Esophagus muscularis mucosa (tissue), 4 donors: ENCODE data around the gene CCHCR1. TPM values are rescaled to one million over a fixed set of nuclear protein-coding genes. Genes with fewer than 3 reads are reported as not detected.
"Not testable (repeated sequence)": the region's sequence is repeated elsewhere in the genome, so short reads cannot be mapped to it uniquely, and the experiment has no call there.

Source experiments
- DNase-seq: peaks from one replicate; pipeline ENCODE4 v3.0.0-alpha.2; 2017; ENCODE audit errors: extremely low spot score
- H3K27ac ChIP-seq, 4 donors: fragments of 200-600 bp; sonication (generic); replicated peaks in 1 of 4; 1 replicate in 3 of 4; 2 replicates in 1 of 4; pipeline ENCODE4 v1.5.1; 2016 to 2019; ENCODE audit warnings: mild to moderate bottlenecking in 1 of 4
- H3K27me3 ChIP-seq, 4 donors: fragments of 200-600 bp; sonication (generic); one replicate each; pipeline versions ENCODE4 v1.5.1 to v1.6.0; 2016 to 2019
- H3K36me3 ChIP-seq, 4 donors: fragments of 200-600 bp; sonication (generic); one replicate each; pipeline ENCODE4 v1.5.1; 2016 to 2019
- H3K4me1 ChIP-seq, 4 donors: fragments of 200-600 bp; sonication (generic); one replicate each; pipeline ENCODE4 v1.5.1; 2016 to 2019
- H3K4me3 ChIP-seq, 4 donors: fragments of 200-600 bp; sonication (generic); 1 replicate in 2 of 4; 2 replicates in 2 of 4; pipeline ENCODE4 v1.5.1; 2016 to 2019; ENCODE audit warnings: mild to moderate bottlenecking in 4 of 4, moderate library complexity in 1 of 4
- H3K9me3 ChIP-seq, 4 donors: fragments of 200-600 bp; sonication (generic); 1 replicate in 3 of 4; 2 replicates in 1 of 4; pipeline ENCODE4 v1.5.1; 2016 to 2019
- EP300 ChIP-seq: sonication (generic); formaldehyde crosslinking; IDR thresholded peaks from one replicate; pipeline ENCODE4 v1.6.1; 2017; ENCODE audit warnings: antibody characterized with exemption
- POLR2A ChIP-seq: fragments of 450-650 bp; IDR thresholded peaks from one replicate; pipeline ENCODE4 v1.6.1; 2017; ENCODE audit warnings: antibody characterized with exemption, moderate library complexity, mild to moderate bottlenecking, low read depth
- POLR2AphosphoS5 ChIP-seq, 2 donors: sonication (generic); formaldehyde crosslinking; IDR thresholded peaks; one replicate each; pipeline ENCODE4 v1.6.1; 2017; ENCODE audit warnings: antibody characterized with exemption in 2 of 2
- WGBS: methylation state at CpG from one replicate; pipeline ENCODE4 v1.1.5; 2018; 5-methylcytosine and 5-hydroxymethylcytosine counted together
- intact Hi-C: fragments of 100-400 bp; cut with DNase I; formaldehyde crosslinking; loops from one replicate; pipeline ENCODE4 v1.15.1; 2023
- total RNA-seq, 4 donors: library from RNA; depleted of rRNA; stranded (reverse); fragments of >200 nt; gene quantifications; one replicate each; pipeline versions ENCODE4 v1.1.0 to v1.2.1, GENCODE V29; 2016
- TF ChIP-seq, protein P1 (sequence below), 3 experiments: fragments of 200-600 bp in 2 of 3; fragments of 450-650 bp in 1 of 3; sonication (generic) in 2 of 3; IDR thresholded peaks; one replicate each; pipeline ENCODE4 v1.5.1; 2017 to 2019; ENCODE audit warnings: antibody characterized with exemption in 3 of 3, mild to moderate bottlenecking in 2 of 3, moderate library complexity in 1 of 3

CCHCR1 gene
- total RNA-seq, 4 donors from 2014 or later = 5.8 to 11.6 (median 9.4) TPM

DNA sequence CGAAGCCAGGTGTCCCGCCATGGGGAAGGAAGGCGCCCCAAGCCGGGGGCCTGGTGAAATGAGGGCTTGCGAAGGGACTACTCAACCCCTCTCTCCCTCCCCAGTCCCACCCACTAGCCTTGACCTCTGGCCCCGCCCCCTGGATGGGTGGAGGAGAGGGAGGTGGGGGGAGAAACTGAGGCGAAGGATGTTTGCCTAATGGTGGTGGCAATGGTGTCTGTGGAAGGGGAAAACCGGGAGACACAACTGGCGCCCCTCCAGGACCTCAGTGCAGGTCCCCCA is 12.9 kb upstream of the CCHCR1 start, which contains the start of gene POU5F1:
TSS of gene POU5F1 (minus strand) at position 83 of the 282 bp plus-strand sequence. CDS start at position 21, 62 bp downstream.
- no peak within 1 kb of the TSS for H3K4me3 ChIP-seq
- peaks cover 0 to 4% (median 0%) of the 10 kb centered on the region in 4 donors for H3K4me1 ChIP-seq
- DNase-seq = no peak
- H3K36me3 ChIP-seq = no peaks in the 10 kb centered on the region
- intact Hi-C loops = no loop called here
- H3K27ac ChIP-seq = no peak within 1 kb of the TSS
- H3K9me3 ChIP-seq = no peaks in the 10 kb centered on the region
- peaks cover 0 to 8% (median 0%) of the 10 kb centered on the region in 4 donors for H3K27me3 ChIP-seq
- TF ChIP-seq EP300 (no peak), POLR2A (no peak), POLR2AphosphoS5 (IDR thresholded peaks at IDR 0.05) (no peak)
- TF ChIP-seq, protein P1, sequence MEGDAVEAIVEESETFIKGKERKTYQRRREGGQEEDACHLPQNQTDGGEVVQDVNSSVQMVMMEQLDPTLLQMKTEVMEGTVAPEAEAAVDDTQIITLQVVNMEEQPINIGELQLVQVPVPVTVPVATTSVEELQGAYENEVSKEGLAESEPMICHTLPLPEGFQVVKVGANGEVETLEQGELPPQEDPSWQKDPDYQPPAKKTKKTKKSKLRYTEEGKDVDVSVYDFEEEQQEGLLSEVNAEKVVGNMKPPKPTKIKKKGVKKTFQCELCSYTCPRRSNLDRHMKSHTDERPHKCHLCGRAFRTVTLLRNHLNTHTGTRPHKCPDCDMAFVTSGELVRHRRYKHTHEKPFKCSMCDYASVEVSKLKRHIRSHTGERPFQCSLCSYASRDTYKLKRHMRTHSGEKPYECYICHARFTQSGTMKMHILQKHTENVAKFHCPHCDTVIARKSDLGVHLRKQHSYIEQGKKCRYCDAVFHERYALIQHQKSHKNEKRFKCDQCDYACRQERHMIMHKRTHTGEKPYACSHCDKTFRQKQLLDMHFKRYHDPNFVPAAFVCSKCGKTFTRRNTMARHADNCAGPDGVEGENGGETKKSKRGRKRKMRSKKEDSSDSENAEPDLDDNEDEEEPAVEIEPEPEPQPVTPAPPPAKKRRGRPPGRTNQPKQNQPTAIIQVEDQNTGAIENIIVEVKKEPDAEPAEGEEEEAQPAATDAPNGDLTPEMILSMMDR (IDR thresholded peaks at IDR 0.05) = no peak
- 67% methylated on average over 5 of the region's 9 CpGs for WGBS

DNA sequence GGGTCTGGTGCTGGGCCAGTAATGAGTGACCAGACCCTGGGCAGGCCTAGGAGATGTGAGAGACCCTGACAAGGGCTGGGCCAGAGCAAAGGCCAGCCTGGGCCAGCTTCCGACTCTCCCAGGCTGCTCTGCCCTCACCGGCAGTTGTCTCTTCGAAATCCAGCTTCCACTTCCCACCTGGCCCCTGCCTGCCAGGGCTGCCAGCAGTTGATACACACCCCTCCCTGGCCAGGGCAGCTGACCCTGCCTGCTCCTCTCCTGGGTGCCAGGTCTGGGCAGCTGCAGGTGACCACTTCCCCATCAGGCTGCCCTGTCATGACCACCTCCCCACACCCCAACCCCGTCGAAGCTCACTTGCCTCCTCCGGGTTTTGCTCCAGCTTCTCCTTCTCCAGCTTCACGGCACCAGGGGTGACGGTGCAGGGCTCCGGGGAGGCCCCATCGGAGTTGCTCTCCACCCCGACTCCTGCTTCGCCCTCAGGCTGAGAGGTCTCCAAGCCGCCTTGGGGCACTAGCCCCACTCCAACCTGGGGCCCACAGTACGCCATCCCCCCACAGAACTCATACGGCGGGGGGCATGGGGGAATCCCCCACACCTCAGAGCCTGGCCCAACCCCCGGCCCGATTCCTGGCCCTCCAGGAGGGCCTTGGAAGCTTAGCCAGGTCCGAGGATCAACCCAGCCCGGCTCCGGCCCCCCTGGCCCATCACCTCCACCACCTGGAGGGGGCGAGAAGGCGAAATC is 12.4 kb upstream of the CCHCR1 start:
- WGBS = 70% methylated on average over 16 of the region's 23 CpGs
- intact Hi-C loops = not testable (repeated sequence)

DNA sequence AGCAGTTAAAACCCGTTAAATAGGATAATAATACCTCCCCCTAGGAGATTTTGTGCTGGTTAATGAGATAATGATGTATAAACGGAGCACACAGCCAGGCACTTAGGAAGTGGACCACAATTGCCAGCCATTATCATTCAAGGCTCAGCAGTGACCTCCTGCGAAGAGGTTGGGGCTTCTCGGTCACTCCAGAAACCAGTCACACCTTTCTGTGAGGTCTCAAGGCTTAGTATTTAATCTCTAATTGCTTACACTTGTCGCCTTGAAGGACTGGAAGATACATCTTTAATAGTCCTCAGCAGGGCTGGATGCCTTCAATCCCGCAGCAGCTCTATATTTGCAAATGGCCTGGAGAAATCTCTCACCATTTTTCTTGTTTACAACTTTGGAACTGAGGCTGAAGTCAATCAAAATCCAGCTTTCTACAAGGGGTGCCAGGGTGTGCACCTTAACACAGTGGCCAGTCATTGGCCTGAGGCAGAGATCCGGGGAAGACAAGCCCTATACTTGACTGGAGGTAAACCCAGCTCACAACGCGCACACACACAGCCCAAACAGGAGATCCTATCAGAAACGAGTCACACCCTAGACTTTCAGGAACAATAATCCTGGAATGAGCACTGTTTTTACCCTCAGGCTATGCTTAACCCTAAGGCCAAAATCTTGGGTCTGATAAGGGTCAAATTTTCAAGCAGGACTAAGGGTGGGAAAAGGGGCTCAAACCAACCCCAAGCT is 11.7 kb upstream of the CCHCR1 start:
- intact Hi-C loops = no loop called here
- TF ChIP-seq EP300 = no peak
- TF ChIP-seq POLR2AphosphoS5 (IDR thresholded peaks at IDR 0.05) = no peak
- TF ChIP-seq, protein P1 (IDR thresholded peaks at IDR 0.05) = no peak
- TF ChIP-seq POLR2A = no peak
- Histone ChIP-seq H3K36me3 (no peaks in the 10 kb centered on the region), H3K4me1 (peaks cover 0 to 4% (median 0%) of the 10 kb centered on the region in 4 donors), H3K9me3 (no peaks in the 10 kb centered on the region), H3K4me3 (no peak overlapping the region), H3K27ac (no peak overlapping the region), H3K27me3 (peaks cover 0 to 8% (median 0%) of the 10 kb centered on the region in 4 donors)
- DNase-seq = no peak
- 77% methylated on average over 10 of the region's 10 CpGs for WGBS

More for the DNA sequence above, 12.4 kb upstream of the CCHCR1 start:
- not testable (repeated sequence) for H3K9me3 ChIP-seq, H3K27me3 ChIP-seq, H3K27ac ChIP-seq, H3K4me1 ChIP-seq, H3K4me3 ChIP-seq, DNase-seq, H3K36me3 ChIP-seq

DNA sequence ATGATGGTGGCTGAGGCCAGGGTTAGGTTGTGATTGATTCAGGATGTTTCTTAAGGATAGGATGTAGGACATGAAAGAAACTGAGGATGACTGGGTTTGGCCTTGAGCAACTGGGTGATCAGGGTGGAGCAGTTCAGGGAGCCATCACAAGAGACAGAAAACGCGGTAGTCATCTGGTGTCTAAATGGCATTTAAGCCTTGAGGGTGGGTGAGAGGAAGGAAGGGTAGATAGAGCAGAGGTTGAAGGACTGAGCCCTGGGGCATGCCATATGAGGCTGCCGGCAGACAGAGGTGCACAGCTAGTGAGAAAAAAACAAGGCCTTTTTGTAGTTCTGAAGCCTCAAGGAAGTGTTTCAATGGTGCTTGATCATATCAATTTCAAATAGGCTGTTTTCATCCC is 11.0 kb upstream of the CCHCR1 start:
- H3K36me3 ChIP-seq = no peaks in the 10 kb centered on the region
- DNase-seq = no peak

DNA sequence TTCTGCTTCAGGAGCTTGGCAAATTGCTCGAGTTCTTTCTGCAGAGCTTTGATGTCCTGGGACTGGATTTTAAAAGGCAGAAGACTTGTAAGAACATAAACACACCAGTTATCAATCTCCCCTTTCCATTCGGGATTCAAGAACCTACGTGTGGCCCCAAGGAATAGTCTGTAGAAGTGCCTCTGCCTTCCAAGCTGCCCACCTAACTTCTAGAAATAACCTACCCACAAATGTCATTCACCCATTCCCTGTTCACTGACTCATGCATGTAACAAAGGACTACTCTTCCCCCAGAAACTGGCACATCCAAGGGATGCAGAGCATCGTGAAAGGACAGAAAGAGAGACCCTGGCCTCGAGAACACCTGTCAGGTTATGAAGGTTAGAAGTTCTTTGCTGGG is 8.4 kb upstream of the CCHCR1 start:
- no peak for DNase-seq
- 63% methylated on average over 4 of the region's 5 CpGs for WGBS
- H3K4me3 ChIP-seq = no peak overlapping the region
- intact Hi-C loops = no loop called here
- no peaks in the 10 kb centered on the region for H3K9me3 ChIP-seq
- H3K36me3 ChIP-seq = peaks cover 0 to 17% (median 8%) of the 10 kb centered on the region in 4 donors
- no peak for TF ChIP-seq POLR2A
- TF ChIP-seq, protein P1 (IDR thresholded peaks at IDR 0.05) = no peak
- no peak for TF ChIP-seq EP300
- TF ChIP-seq POLR2AphosphoS5 (IDR thresholded peaks at IDR 0.05) = no peak
- peaks cover 0 to 8% (median 0%) of the 10 kb centered on the region in 4 donors for H3K27me3 ChIP-seq
- H3K27ac ChIP-seq = no peak overlapping the region
- no peaks in the 10 kb centered on the region for H3K4me1 ChIP-seq

More for the DNA sequence above, 11.0 kb upstream of the CCHCR1 start:
- Histone ChIP-seq H3K4me1 (peaks cover 0 to 4% (median 0%) of the 10 kb centered on the region in 4 donors), H3K27ac (no peak overlapping the region), H3K27me3 (peaks cover 0 to 8% (median 0%) of the 10 kb centered on the region in 4 donors), H3K9me3 (no peaks in the 10 kb centered on the region), H3K4me3 (no peak overlapping the region)
- 84% methylated on average over 3 of the region's 3 CpGs for WGBS
- intact Hi-C loops = no loop called here
- TF ChIP-seq, protein P1 (IDR thresholded peaks at IDR 0.05) = no peak
- TF ChIP-seq POLR2A (no peak), POLR2AphosphoS5 (IDR thresholded peaks at IDR 0.05) (no peak), EP300 (no peak)

DNA sequence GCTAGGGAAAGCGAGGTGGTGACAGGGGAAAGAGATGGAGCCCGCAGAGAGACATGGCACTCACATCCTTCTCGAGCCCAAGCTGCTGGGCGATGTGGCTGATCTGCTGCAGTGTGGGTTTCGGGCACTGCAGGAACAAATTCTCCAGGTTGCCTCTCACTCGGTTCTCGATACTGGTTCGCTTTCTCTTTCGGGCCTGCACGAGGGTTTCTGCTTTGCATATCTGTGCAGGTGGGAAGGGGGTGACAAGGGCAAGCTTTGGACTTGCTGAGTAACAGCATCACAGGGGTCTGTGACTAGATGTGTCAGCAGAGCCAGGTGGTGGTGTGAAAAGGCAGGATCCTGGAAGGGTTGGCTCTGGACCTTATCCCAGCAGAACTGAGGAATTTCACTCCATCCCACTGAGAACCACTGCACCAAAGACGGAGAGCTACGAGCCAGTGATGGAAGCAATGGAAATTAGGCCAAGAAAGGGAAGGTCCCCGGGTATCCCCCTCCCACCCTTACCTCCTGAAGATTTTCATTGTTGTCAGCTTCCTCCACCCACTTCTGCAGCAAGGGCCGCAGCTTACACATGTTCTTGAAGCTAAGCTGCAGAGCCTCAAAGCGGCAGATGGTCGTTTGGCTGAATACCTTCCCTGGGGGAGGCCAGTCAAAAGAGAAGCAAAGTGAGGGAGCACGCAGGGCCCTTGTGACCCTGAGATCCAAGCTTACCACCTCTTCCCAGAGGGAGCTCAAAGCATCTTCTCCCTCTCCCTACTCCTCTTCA is 7.6 kb upstream of the CCHCR1 start:
- H3K36me3 ChIP-seq = peaks cover 0 to 17% (median 8%) of the 10 kb centered on the region in 4 donors
- DNase-seq, H3K27me3 ChIP-seq, intact Hi-C loops, H3K9me3 ChIP-seq, H3K4me3 ChIP-seq, H3K4me1 ChIP-seq, H3K27ac ChIP-seq: not testable (repeated sequence)
- WGBS = 80% methylated on average over 17 of the region's 17 CpGs

DNA sequence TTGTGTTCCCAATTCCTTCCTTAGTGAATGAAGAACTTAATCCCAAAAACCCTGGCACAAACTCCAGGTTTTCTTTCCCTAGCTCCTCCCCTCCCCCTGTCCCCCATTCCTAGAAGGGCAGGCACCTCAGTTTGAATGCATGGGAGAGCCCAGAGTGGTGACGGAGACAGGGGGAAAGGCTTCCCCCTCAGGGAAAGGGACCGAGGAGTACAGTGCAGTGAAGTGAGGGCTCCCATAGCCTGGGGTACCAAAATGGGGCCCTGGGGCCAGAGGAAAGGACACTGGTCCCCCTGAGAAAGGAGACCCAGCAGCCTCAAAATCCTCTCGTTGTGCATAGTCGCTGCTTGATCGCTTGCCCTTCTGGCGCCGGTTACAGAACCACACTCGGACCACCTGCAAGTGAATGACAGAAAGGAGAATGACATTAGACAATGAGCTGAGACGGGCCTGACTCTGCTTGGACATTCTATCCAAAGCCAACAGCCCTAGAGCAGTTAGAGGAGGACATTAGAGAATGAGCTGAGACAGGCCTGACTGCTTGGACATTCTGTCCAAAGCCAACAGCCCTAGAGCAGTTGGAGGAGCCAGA is 7.0 kb upstream of the CCHCR1 start:
- DNase-seq, H3K9me3 ChIP-seq, H3K4me1 ChIP-seq, H3K4me3 ChIP-seq, H3K27me3 ChIP-seq, intact Hi-C loops, H3K27ac ChIP-seq: not testable (repeated sequence)
- peaks cover 0 to 17% (median 8%) of the 10 kb centered on the region in 4 donors for H3K36me3 ChIP-seq
- 100% methylated on average over 2 of the region's 9 CpGs for WGBS
